HT-29 (cell line): Measurements from ENCODE around the gene MED25. TPM values are rescaled to one million over a fixed set of nuclear protein-coding genes. Genes with fewer than 3 reads are reported as not detected.

Experiments
- DNase-seq: peaks from one replicate; pipeline ENCODE4 v3.0.0-alpha.2; 2015; ENCODE audit warnings: low spot score
- total RNA-seq: library from RNA; depleted of rRNA; stranded (reverse); fragments of >200 nt; shearing (Covaris generic); gene quantifications from 2 replicates; pipeline ENCODE4 v1.2.3, GENCODE V29; 2014

Gene MED25
- total RNA-seq, 1 experiment from 2014 or later: 88.3 TPM

DNA sequence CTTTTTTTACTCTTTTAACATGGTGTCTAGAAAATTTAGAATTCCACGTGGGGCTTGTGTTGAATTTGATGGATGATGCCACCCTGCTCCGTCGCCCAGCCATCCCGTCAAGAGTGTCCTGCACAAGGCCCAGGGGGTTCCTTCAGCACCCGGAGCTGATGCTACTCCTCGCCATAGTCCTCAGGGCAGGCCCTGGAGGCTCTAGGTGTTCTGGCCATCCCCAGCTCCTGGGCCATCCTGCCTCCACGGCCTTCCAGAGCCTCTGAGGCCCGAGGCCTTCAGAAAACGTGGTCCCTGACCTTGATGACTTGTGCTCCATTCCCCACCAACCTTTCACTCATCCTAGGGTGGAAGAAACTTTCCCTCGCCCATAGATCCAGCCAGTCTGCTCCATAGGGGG is 55.7 kb downstream of the MED25 start:
- DNase-seq: no peak

DNA sequence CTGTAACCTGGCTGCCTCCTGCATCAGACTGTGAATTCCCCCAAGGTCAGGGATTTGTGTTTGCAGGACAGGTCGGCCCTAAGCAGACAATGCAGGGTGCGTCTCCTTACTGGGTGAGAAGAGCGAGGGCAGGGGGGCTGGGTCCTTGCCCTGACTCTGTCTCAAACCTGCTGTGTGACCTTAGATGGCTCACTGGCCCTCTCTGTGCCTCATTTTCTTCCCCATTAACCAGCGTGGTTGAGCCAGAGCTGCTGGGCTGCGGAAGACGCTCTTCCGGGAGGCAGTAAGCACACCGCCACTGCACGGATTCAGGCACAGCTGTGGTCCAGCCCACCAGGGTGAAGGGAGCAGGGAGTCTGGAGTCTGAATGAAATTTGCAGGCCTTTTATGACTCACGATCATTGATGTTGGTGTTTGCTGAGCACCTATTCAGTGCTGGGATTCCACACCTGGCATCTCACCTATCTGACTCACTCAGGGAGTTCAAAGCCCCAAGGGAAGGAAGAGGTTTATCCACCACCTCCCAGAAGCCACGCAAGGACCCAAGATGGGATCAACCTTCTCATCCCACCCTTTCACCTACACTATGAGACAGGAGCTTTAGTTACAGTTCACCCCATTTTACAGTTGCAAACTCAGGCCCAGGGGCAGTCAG is 56.5 kb downstream of the MED25 start:
- no peak for DNase-seq

DNA sequence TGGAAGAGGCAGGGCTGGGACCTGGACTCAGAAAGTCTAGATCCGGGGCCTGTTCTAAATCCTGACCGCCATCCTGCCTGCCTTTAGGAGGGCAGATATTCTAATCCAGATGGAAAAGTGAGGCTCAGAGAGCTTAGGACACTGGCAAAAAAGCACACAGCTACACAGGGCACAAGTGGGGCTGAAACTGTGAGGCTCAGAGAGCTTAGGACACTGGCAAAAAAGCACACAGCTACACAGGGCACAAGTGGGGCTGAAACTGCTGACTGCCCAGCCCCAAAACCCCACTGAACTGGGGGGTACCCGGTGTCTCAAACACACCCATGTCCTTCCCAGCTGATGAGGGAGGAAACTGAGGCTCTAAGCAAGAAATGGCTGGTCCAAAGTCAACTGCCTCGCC is 57.1 kb downstream of the MED25 start:
- DNase-seq: no peak

DNA sequence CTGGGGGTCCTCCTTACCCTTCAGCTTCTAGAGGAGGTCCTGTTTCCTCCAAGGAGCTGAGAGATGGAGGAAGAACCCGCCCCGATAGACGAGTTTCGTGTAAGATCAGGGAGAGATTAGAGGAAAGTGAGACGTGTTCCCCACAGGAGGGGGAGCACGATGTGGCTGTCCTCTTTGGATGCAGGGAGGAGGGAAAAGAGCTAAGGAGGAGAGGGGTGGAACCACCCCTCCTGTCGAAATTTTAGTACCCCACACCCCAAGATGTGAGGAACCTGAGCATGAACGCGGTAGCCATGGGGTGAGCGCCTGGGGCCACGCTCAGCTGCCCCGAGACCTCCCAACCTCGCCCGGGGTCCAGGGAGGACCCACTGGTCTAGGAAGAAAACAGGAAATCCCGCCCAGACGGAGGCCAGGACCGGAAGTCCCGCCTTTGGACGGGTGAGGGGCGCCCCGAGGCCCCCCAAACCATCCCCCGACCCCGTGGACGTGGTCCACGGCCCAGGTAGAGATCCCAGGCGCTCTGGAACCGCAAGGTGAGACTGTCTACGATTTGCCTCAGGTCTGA is 57.9 kb downstream of the MED25 start:
- peak; percentile 66 for DNase-seq

DNA sequence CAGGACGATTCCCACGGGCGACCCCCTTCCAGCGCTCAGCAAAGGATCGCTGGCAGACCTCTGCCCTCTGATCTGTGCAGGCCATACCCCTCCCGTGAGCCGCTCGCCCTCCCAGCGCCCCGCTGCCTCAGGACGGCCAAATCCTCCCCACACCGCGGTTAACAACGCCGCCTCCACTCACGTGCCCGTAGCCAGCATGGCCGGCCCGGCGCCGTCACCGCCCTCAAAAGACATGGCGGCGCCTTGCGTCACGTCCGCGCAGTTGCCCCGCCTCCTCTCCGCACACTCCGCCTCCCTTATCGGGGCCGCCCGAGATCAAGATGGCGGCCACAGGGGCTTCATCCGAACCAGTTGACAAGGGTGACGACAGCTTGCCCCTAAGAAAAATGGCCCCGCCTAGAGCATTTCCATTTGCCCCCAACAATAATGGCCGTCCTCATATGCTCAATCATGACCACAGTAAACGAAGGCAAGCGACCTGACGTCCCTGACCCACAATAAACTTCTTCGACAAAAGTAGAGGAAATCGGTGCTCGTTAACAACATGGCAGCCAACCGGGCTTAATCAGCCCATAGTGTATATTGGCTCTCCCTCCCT is 58.4 kb downstream of the MED25 start:
- DNase-seq: peak; percentile 100

DNA sequence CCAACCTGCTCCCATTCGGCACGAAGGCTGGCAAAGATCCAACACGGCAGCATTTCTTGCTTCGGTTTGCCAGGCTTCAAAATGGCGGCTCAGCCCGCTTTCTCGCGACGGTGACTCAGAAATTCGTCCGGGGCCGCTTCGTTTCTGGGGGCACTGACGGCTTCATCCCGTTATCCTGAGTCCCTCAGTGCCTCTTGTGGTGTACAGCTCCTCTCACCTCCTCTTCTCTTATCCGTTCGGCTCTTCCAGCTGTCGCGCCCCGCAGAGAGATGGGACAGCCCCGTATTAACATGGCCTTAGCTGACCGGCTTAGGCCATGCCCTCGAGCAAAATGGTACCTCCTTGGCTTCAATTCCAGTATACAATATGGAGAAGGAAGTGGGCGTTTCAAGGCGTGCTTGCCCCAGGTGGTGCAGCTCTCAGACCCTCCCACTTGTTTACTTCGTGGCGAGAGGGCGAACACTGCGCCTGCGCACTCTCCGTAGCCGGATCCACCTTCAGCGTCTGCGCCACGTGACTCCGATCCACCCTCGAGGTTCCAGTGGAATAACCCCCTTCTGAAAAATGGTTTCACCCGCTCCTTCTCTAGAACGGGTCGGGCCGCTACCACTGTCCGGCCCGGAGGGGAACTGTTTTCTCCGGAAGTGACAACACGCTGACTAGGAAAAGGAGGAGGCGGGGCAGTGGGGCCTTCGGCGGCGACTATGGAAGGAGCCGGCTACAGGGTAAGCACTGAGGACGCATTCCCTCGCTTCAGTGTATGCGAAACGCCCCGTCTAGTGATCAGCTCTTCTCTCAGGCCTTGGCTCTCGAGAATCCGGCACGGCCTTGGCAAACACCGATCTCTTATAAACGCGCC is 59.2 kb downstream of the MED25 start, which contains the start of the genes AKT1S1 and TBC1D17:
Gene AKT1S1, minus strand, starts transcription at position 336 of the 859 bp plus-strand sequence. CDS start 4,060 bp downstream, outside the sequence.
Gene TBC1D17, plus strand, starts transcription at position 683 of the 859 bp plus-strand sequence. Its CDS starts 22 bp downstream, at position 705.
- peak; percentile 100 for DNase-seq

DNA sequence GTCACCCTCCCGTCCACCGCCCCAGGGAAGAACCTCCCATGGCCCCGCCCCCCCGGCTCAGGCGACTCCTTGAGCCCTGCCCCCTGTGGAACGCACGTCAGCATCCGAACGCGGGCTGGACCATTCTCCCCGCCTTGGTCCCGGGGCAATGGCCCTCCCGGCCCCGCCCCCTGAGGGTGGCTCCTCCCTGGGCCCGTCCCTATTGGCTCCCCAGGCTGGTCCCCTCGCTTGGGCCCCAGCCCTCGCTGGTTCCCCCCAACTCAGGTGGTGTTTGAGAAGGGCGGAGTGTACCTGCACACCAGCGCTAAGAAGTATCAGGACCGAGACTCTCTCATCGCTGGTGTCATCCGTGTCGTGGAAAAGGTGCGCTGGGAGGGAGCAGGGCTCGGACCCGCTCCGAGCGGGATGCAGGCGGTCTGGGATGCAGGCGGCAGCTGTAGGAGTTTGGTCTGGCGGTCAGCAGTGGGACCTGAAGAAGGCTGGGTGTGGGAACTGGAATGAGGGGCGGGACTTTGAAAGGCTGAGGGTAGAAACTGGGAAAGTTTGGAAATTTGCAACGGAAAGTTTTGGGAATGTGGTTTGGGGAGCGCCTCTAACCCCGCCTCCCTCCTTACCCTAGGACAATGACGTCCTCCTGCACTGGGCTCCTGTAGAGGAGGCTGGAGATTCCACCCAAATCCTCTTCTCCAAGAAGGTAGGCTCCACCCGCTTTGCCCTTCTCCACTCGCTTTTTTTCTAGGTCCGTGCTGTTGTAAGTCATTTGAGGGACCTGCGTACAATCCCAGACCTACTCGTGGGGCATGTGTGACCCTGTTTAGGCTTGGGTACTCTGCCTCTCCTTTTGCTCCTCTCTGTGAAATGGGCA is 60.0 kb downstream of the MED25 start:
- peak; percentile 100 for DNase-seq

DNA sequence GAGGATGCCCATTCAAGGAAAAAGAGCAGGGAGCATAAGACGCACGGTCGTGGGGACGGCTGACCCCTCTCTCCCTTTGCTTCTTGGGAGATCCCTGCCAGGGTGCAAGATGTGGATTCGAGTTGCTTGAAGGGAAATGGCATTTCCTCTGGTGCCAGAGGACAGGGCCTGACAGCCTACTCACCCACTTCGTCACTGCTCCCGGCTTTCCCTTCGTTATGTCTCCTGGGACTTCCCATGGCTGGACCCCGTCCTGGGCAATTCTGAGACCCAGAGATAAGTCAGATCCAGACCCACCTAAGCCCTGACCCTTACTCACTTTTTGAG is 60.6 kb downstream of the MED25 start:
- no peak for DNase-seq

DNA sequence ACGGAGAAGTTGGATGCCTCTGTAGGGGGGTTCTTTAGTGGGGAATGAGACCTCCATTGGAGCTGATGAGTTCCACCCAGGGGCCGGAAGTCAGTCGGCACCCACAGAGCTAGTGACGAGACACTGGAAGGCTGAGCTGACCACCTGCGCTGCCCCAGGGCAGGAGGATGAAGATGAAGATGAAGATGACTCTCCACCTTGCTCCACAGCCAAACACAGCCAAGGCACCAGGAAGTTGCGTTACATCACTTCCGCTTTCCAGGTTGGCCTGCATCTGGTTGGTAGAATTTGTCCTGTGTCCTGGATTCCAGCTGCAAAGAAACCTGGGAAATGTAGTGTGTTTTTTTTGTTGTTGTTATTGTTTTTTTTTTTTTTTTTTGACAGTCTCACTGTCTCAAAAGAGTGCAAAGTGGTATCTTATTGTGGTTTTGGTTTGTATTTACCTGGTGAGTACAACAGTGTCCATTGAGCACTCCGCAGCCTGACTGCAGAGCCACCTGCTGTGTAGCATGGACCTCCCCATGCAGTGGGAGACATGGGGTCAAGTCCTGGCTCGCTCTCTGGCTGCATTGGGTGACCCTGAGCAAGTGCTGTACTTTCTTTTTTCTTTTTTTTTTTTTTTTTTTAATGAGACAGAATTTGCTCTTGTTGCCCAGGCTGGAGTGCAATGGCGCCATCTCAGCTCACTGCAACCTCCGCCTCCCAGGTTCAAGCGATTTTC is 61.3 kb downstream of the MED25 start:
- DNase-seq: no peak

DNA sequence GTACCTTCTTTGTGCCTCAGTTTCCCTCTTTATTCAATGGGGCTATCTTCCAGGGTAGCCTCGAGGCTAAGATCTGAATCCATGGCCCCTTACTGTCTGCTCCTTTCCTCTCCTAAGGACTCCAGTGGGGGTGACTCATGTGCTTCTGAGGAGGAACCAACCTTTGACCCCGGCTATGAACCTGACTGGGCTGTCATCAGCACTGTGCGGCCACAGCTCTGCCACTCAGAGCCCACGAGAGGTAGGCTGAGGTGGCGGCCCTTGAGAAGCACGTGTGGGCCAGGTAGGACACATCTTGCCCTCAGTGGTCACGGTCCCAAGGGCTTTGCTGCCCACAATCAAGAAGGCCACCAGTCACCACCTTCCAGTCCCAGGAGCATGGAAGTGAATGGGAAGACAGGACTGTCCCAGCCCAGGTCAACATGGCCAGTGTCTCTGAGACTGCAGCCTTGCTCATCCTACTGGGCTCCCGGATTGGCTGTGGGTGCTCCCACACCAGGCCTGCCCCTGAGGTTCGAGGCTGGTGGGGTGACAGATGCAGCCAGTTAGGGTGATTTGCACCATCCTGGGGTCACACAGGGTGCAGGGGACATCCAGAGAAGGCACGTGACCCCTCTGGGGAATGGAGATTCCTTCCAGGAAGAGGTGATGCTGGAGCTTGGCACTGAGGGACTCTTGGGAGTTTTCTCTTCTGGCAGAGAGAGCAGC is 62.2 kb downstream of the MED25 start:
- no peak for DNase-seq

DNA sequence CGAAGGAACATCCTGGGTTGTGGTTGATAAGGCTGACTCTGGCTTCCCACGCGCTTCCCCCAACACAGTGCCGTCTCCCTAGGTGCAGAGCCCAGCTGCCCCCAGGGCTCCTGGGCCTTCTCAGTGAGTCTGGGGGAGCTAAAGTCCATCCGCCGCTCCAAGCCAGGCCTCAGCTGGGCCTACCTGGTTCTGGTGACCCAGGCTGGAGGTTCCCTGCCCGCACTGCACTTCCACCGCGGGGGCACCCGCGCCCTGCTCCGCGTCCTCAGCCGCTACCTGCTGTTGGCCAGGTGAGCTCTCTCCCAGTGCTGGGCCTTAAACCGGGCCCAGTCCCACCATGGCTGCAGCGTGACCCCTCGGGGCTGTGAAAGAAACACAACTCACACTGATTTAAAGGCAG is 63.1 kb downstream of the MED25 start:
- DNase-seq: no peak

DNA sequence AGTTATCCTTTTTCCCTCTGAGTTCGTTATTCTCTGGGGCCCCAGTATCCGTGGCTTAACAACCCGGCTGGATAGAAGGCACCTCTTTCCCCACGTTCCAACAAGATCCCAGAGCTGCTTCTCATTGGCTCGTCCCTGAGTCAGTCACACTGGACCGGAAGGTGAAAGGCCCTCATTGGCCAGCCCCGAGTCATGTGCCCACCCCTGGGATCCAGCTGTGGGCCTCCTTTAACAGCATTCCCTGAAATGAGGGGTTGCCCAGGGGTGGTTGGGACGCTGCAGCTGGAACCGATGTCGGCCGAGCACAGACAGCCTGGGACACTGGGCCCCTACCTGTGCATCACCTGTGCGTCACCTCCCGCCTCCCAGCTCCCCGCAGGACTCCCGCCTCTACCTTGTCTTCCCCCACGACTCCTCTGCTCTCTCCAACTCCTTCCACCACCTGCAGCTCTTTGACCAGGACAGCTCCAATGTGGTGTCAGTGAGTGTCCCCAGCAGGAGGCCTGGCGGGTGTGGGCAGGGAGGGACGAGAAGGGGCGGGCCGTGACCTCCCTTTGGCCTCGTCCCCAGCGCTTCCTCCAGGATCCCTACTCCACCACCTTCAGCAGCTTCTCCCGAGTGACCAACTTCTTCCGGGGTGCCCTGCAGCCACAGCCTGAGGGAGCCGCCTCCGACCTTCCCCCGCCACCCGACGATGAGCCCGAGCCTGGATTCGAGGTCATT is 63.7 kb downstream of the MED25 start:
- no peak for DNase-seq

DNA sequence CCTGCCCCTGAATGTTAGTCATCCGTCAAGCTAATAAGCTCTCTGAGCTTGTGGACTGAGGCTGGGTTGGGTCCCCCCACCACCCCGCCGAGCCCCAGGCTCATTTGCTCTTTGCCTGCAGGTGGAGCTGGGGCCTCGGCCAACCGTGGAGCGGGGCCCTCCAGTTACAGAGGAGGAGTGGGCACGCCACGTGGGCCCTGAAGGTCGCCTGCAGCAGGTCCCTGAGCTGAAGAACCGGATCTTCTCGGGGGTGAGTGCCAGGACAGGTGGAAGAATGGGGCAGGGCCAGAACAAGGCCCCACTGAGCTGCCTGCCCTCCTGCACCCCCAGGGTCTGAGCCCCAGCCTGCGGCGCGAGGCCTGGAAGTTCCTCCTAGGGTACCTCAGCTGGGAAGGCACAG is 64.6 kb downstream of the MED25 start:
- no peak for DNase-seq

DNA sequence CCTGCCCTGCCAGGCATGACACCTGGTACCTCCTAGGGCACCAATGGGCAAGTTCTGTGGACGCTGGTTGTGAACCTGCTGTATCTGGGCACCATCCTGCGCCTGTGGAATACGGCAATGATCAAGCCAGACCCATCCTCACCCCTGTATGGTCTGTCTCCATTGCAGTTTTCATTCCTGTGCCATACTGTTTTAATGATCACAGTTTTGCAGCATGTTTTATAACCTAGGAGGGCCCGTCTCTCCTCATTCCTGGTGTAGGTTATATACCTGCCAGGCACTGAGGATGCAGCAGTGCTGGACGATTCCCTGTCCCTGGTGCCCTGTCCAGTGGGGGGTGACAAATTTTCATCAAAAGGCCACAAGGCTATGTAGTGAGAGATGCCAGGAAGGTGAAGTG is 65.0 kb downstream of the MED25 start:
- DNase-seq: no peak

DNA sequence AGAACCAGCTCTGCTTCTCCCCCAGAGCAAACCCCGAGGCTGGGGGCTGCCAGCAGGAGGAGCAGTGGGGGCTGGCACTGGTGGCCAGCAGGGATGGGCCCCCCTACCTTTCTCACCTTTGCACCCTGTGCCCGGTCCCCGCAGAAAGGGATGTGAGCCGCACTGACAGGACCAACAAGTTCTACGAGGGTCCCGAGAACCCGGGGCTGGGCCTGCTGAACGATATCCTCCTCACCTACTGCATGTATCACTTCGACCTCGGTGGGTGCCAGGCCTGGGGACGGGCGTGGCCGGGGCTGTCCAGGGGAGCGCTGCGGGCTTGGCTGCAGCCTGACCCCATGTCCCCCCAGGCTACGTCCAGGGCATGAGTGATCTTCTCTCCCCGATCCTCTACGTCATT is 66.0 kb downstream of the MED25 start:
- no peak for DNase-seq

DNA sequence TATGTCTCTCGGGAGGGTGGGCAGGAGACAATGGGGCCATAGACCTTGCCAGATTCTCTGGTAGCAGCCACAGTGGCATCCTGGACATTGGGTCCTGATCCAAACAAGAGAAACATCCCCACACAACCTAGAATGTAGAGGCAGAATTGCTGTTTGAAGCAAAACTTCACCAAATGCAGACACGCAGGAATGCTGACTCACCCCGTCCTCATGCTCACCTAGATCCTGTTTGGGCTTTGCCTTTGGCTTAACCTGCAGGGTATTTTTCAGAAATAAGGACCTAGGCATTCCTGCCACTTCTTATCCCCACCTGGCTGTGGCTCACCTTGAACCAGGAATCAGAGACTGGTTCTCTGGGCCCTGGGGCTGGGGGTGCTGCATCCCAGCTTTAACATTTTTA is 66.7 kb downstream of the MED25 start:
- no peak for DNase-seq
